ENCODE results near the gene ARL6IP1.
"Not testable (repeated sequence)": the region's sequence is repeated elsewhere in the genome, so short reads cannot be mapped to it uniquely, and the experiment has no call there.

Gene ARL6IP1

GRCh38 chr16:18782697-18783429, 18.5 kb downstream of the ARL6IP1 start:
- H3K4me3 ChIP-seq (replicated peaks in 1 of 2; ENCODE audit: low read depth in 2 of 2, low read length in 2 of 2) = no peak overlapping the region
- DNase-seq (ENCODE audit: low read depth in 2 of 2) = no peak
- TF ChIP-seq, protein P1, sequence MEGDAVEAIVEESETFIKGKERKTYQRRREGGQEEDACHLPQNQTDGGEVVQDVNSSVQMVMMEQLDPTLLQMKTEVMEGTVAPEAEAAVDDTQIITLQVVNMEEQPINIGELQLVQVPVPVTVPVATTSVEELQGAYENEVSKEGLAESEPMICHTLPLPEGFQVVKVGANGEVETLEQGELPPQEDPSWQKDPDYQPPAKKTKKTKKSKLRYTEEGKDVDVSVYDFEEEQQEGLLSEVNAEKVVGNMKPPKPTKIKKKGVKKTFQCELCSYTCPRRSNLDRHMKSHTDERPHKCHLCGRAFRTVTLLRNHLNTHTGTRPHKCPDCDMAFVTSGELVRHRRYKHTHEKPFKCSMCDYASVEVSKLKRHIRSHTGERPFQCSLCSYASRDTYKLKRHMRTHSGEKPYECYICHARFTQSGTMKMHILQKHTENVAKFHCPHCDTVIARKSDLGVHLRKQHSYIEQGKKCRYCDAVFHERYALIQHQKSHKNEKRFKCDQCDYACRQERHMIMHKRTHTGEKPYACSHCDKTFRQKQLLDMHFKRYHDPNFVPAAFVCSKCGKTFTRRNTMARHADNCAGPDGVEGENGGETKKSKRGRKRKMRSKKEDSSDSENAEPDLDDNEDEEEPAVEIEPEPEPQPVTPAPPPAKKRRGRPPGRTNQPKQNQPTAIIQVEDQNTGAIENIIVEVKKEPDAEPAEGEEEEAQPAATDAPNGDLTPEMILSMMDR (IDR thresholded peaks at IDR 0.05; ENCODE audit: low read depth, low read length) = no peak

DNA sequence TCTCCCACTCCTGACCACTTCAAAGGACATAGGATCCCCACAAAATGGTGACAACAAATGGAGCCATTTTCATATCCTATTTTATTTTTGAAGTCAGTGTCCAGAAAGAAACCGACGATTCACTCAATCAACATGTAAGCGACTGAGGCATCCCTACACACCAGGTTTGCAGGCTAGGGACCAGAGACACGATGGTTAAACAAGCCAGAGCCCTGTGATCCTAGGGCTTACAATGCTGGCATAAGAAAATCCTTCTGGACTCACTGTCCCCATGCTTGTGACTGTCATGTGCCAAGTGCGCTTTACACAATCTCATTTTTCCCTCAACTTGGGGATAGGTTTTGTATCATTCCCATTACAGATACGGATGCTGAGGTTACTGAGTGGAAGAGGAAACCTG, 20.1 kb downstream of the ARL6IP1 start:
- not testable (repeated sequence) for DNase-seq (ENCODE audit: low read depth in 2 of 2); H3K4me3 ChIP-seq (replicated peaks in 1 of 2; ENCODE audit: low read depth in 2 of 2, low read length in 2 of 2)

DNA sequence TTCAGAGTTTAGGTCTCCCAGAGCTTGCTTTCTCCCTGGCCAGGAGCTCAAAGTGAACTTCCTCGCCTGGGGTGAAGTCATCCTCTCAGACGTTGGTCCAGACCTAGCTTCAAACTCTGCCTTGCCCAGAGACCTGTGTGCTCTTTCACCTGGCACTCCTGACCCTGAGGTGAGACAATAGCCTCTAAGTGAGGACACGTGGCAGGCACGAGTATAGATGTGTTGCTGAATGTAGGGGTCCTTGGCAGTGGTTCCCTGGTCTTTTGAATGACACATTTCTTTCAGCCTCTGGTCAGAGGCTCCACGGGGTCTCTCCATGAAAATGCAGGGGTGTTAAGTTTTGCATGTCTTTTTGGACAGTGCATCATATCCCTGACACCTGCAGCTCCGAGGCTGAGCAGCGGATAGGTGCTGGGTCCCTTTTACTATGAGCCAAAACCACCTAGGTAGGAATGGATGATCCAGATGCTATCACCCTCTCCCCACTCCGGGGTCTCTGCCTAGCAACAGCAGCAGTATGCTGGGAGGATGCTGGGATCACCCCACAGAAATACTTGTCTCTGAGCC, 20.8 kb downstream of the ARL6IP1 start:
- not testable (repeated sequence) for H3K4me3 ChIP-seq (replicated peaks in 1 of 2; ENCODE audit: low read depth in 2 of 2, low read length in 2 of 2)

GRCh38 chr16:18777664-18778063, 23.7 kb downstream of the ARL6IP1 start:
- DNase-seq (ENCODE audit: low read depth in 2 of 2); H3K4me3 ChIP-seq (replicated peaks in 1 of 2; ENCODE audit: low read depth in 2 of 2, low read length in 2 of 2): not testable (repeated sequence)

More for the DNA sequence above, 20.8 kb downstream of the ARL6IP1 start:
- not testable (repeated sequence) for DNase-seq (ENCODE audit: low read depth in 2 of 2)

- not testable (repeated sequence) for DNase-seq (ENCODE audit: low read depth in 2 of 2); H3K4me3 ChIP-seq (replicated peaks in 1 of 2; ENCODE audit: low read depth in 2 of 2, low read length in 2 of 2)
These were observed 25.0 kb downstream of the ARL6IP1 start for GRCh38 chr16:18776334-18776733.

DNA sequence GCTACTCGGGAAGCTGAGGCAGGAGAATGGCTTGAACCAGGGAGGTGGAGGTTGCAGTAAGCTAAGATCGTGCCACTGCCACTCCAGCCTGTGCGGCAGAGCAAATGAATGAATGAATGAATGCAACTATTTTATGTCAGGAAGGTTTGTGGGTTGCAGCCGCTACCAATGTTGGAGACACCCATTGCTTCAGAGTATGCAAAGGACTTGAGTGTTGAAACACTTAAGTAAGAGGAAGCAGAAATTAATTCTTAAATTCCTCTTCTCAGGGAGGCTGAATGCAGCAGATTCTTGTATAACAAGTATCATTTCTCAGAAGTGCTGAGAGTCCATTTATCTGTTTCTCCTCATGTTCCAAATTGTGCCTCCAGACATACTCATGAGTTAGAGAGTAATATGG, 26.7 kb downstream of the ARL6IP1 start:
- not testable (repeated sequence) for H3K4me3 ChIP-seq (replicated peaks in 1 of 2; ENCODE audit: low read depth in 2 of 2, low read length in 2 of 2); DNase-seq (ENCODE audit: low read depth in 2 of 2)

DNA sequence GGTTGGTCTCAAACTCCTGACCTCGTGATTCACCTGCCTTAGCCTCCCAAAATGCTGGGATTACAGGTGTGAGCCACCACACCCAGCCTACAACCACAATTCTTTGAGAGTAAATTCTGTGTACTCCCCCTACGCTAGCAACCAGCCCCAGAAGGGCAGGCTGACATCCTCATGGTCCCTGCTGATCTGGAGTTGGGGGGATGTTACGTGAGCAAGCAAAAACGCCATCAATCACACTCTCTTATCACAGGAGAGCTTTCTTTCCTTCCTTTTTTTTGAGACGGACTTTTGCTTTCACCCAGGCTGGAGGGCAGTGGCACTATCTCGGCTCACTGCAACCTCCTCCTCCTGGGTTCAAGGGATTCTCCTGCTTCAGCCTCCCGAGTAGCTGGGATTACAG, 29.2 kb downstream of the ARL6IP1 start:
- DNase-seq (ENCODE audit: low read depth in 2 of 2) = not testable (repeated sequence)

GRCh38 chr16:18770336-18770962, 30.9 kb downstream of the ARL6IP1 start:
- not testable (repeated sequence) for H3K4me3 ChIP-seq (replicated peaks in 1 of 2; ENCODE audit: low read depth in 2 of 2, low read length in 2 of 2); DNase-seq (ENCODE audit: low read depth in 2 of 2)

More for the DNA sequence above, 29.2 kb downstream of the ARL6IP1 start:
- H3K4me3 ChIP-seq (replicated peaks in 1 of 2; ENCODE audit: low read depth in 2 of 2, low read length in 2 of 2) = not testable (repeated sequence)

DNA sequence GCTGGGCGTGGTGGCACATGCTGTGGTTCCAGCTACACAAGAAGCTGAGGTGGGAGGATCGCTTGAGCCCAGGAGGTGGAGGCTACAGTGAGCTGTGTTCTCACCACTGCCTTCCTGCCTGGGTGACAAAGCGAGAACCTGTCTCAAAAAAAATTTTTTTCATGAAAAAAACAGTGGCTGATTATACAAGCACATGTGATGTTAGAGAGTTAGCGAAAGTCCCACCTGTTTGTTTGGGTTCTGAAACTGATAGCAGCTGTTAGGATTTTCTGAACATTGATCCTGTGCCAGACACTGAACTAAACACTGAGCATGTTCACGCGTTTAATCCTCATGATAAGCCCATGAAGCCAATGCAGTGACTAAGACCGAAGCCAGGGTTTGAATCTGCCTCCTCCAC, 34.1 kb downstream of the ARL6IP1 start:
- H3K4me3 ChIP-seq (replicated peaks in 1 of 2; ENCODE audit: low read depth in 2 of 2, low read length in 2 of 2); DNase-seq (ENCODE audit: low read depth in 2 of 2): not testable (repeated sequence)

DNA sequence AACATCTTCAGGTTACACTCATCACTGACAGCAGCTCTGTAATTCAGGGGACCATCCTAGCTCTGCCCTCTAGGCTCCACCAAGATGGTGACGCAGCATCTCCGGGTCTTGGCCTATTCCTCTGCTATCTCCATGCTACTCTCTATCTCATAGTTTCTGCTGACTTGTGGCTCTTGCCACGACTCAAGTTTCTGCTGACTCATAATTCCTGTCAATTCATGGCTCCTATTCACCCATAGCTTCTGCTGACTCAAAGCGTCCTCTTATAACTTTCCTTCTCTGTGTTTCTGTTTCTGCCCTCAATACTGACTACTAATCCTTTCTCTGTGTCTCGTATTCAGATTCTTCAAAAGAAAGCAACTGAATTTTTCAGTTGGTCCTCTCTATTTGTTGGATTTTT, 38.6 kb downstream of the ARL6IP1 start:
- H3K4me3 ChIP-seq (replicated peaks in 1 of 2; ENCODE audit: low read depth in 2 of 2, low read length in 2 of 2); DNase-seq (ENCODE audit: low read depth in 2 of 2): not testable (repeated sequence)

GRCh38 chr16:18759598-18760520, 41.5 kb downstream of the ARL6IP1 start:
- TF ChIP-seq, protein P1 (IDR thresholded peaks at IDR 0.05; ENCODE audit: low read depth, low read length) = peak; percentile 44
- not testable (repeated sequence) for H3K4me3 ChIP-seq (replicated peaks in 1 of 2; ENCODE audit: low read depth in 2 of 2, low read length in 2 of 2)
- DNase-seq (ENCODE audit: low read depth in 2 of 2) = peak in 1 of 2 donors; percentile 9

GRCh38 chr16:18757960-18758660, 43.2 kb downstream of the ARL6IP1 start:
- not testable (repeated sequence) for H3K4me3 ChIP-seq (replicated peaks in 1 of 2; ENCODE audit: low read depth in 2 of 2, low read length in 2 of 2); DNase-seq (ENCODE audit: low read depth in 2 of 2)

GRCh38 chr16:18756639-18757038, 44.7 kb downstream of the ARL6IP1 start:
- DNase-seq (ENCODE audit: low read depth in 2 of 2); H3K4me3 ChIP-seq (replicated peaks in 1 of 2; ENCODE audit: low read depth in 2 of 2, low read length in 2 of 2): not testable (repeated sequence)

DNA sequence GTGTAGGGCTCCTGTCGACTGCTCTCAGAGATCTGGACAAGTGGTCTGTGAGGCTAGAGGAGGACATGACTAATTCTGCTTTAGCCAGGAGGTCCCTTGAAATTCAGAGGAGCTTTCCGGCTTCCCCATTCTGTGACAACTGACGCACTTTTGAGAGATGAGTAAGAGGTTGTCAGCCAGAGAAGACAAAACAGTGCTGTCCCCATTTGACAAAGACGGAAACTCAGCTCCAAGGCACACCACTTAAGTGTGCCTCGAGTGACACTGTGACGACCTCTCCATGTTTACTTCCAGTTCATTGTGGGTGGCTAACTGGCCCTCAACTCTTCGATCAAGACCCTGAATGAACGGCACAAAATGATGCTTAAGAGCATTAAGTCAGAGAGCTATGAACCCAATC, 58.5 kb downstream of the ARL6IP1 start:
- H3K4me3 ChIP-seq (replicated peaks in 1 of 2; ENCODE audit: low read depth in 2 of 2, low read length in 2 of 2); DNase-seq (ENCODE audit: low read depth in 2 of 2): not testable (repeated sequence)
